OCI-LY1 (cell line): ENCODE data around the gene IDH2.

Source experiments
- H2AFZ ChIP-seq: fragments of 200-600 bp; sonication (generic), shearing (Covaris generic); 2 replicates; pipeline ENCODE4 v1.6.0; 2014; ENCODE audit warnings: antibody characterized with exemption, mild to moderate bottlenecking, low read length
- H3F3A ChIP-seq: fragments of 200-600 bp; sonication (generic), shearing (Covaris generic); 2 replicates; pipeline ENCODE4 v1.6.0; 2014; ENCODE audit warnings: mild to moderate bottlenecking, antibody characterized with exemption, low read length, moderate library complexity; ENCODE audit not compliant: insufficient read depth
- H3K27ac ChIP-seq: fragments of 200-600 bp; sonication (generic); 2 replicates; pipeline ENCODE4 v1.5.1; 2014; ENCODE audit warnings: low read length, mixed run types, mild to moderate bottlenecking, low read depth; ENCODE audit not compliant: poor library complexity, severe bottlenecking
- H3K27me3 ChIP-seq: fragments of 200-600 bp; sonication (generic); 2 replicates; pipeline ENCODE4 v1.6.0; 2014; ENCODE audit warnings: antibody characterized with exemption, mild to moderate bottlenecking, low read length, moderate library complexity; ENCODE audit not compliant: insufficient read depth
- H3K36me3 ChIP-seq: fragments of 200-600 bp; sonication (generic); 2 replicates; pipeline ENCODE4 v1.6.1; 2014; ENCODE audit warnings: mild to moderate bottlenecking, antibody characterized with exemption, low read length, moderate library complexity, mixed read lengths; ENCODE audit not compliant: insufficient read depth
- H3K4me1 ChIP-seq: fragments of 200-600 bp; sonication (generic); 2 replicates; pipeline ENCODE4 v1.5.1; 2014; ENCODE audit warnings: mild to moderate bottlenecking, low read length, moderate library complexity; ENCODE audit not compliant: insufficient read depth, severe bottlenecking
- H3K4me2 ChIP-seq: fragments of 200-600 bp; sonication (generic), shearing (Covaris generic); 2 replicates; pipeline ENCODE4 v1.6.1; 2014; ENCODE audit warnings: low read length
- H3K4me3 ChIP-seq: fragments of 200-600 bp; sonication (generic); 2 replicates; pipeline ENCODE4 v1.5.1; 2014; ENCODE audit warnings: low read length, low read depth, mild to moderate bottlenecking, mixed read lengths; ENCODE audit not compliant: poor library complexity, severe bottlenecking
- H3K79me2 ChIP-seq: fragments of 200-600 bp; shearing (Covaris generic); 2 replicates; pipeline ENCODE4 v1.6.1; 2016; ENCODE audit warnings: mixed run types, low read length, mixed read lengths; ENCODE audit not compliant: insufficient read depth
- H3K9ac ChIP-seq: fragments of 200-600 bp; sonication (generic), shearing (Covaris generic); 2 replicates; pipeline ENCODE4 v1.6.1; 2014; ENCODE audit warnings: mild to moderate bottlenecking, low read length, mixed read lengths
- H3K9me2 ChIP-seq: fragments of 200-600 bp; sonication (generic), shearing (Covaris generic); 2 replicates; pipeline ENCODE4 v1.6.1; 2014; ENCODE audit warnings: low read depth, mild to moderate bottlenecking, low read length, mixed read lengths
- H3K9me3 ChIP-seq: fragments of 200-600 bp; shearing (Covaris generic); 2 replicates; pipeline ENCODE4 v1.6.1; 2014; ENCODE audit warnings: low read length, mixed read lengths
- H4K20me1 ChIP-seq: fragments of 200-600 bp; sonication (generic), shearing (Covaris generic); 2 replicates; pipeline ENCODE4 v1.6.0; 2016; ENCODE audit warnings: mild to moderate bottlenecking, low read length; ENCODE audit not compliant: insufficient read depth
- CTCF ChIP-seq: fragments of 200-600 bp; sonication (generic), shearing (Covaris generic); IDR thresholded peaks from 2 replicates; pipeline ENCODE4 v1.5.1; 2017; ENCODE audit warnings: mild to moderate bottlenecking, antibody characterized with exemption, low read length, moderate library complexity, mixed read lengths
- EZH2 ChIP-seq: fragments of 200-600 bp; sonication (generic), shearing (Covaris generic); IDR thresholded peaks from 2 replicates; pipeline ENCODE4 v1.8.0; 2017; ENCODE audit warnings: borderline replicate concordance, mixed run types, mild to moderate bottlenecking, antibody characterized with exemption, low read length, moderate library complexity, mixed read lengths

Gene IDH2

GRCh38 chr15:90091156-90091931 lies 10.9 kb downstream of the IDH2 start:
- no peaks in the 10 kb centered on the region for H4K20me1 ChIP-seq
- TF ChIP-seq CTCF, result no peak
- TF ChIP-seq EZH2, result no peak
- H3K4me3 ChIP-seq, result no peak overlapping the region
- no peaks in the 10 kb centered on the region for H3K79me2 ChIP-seq
- H3K4me2 ChIP-seq, result no peak overlapping the region
- H3K9me2 ChIP-seq, result no peaks in the 10 kb centered on the region
- no peaks in the 10 kb centered on the region for H3K9me3 ChIP-seq
- H3K27me3 ChIP-seq, result no peaks in the 10 kb centered on the region
- H3K27ac ChIP-seq, result no peak overlapping the region
- H2AFZ ChIP-seq, result no peak overlapping the region
- peaks cover 19% of the 10 kb centered on the region for H3K4me1 ChIP-seq
- H3F3A ChIP-seq, result no peaks in the 10 kb centered on the region
- H3K9ac ChIP-seq, result no peak overlapping the region
- H3K36me3 ChIP-seq, result peaks cover 20% of the 10 kb centered on the region; the same call in 1 of the 2 replicates

GRCh38 chr15:90090226-90090848 lies 11.9 kb downstream of the IDH2 start:
- Histone ChIP-seq H3K4me1 (peaks cover 10% of the 10 kb centered on the region), H3K4me3 (no peak overlapping the region), H4K20me1 (no peaks in the 10 kb centered on the region), H3K9ac (no peak overlapping the region), H3F3A (no peaks in the 10 kb centered on the region), H3K9me2 (no peaks in the 10 kb centered on the region), H3K4me2 (no peak overlapping the region), H3K27me3 (no peaks in the 10 kb centered on the region), H3K79me2 (no peaks in the 10 kb centered on the region), H3K27ac (no peak overlapping the region), H2AFZ (no peak overlapping the region), H3K9me3 (no peaks in the 10 kb centered on the region), H3K36me3 (peaks cover 20% of the 10 kb centered on the region; the same call in 1 of the 2 replicates)
- TF ChIP-seq EZH2 (no peak), CTCF (no peak)

GRCh38 chr15:90087454-90088154 lies 14.7 kb downstream of the IDH2 start:
- H3K9ac ChIP-seq, result no peak overlapping the region
- H3K36me3 ChIP-seq, result peaks cover 32% of the 10 kb centered on the region; the same call in 1 of the 2 replicates
- no peaks in the 10 kb centered on the region for H3K9me3 ChIP-seq
- TF ChIP-seq CTCF, result no peak
- TF ChIP-seq EZH2, result no peak
- H3K27ac ChIP-seq, result no peak overlapping the region
- no peaks in the 10 kb centered on the region for H4K20me1 ChIP-seq
- H3F3A ChIP-seq, result no peaks in the 10 kb centered on the region
- no peak overlapping the region for H2AFZ ChIP-seq
- no peak overlapping the region for H3K4me2 ChIP-seq
- H3K27me3 ChIP-seq, result no peaks in the 10 kb centered on the region
- H3K4me1 ChIP-seq, result peaks cover 17% of the 10 kb centered on the region
- H3K9me2 ChIP-seq, result no peaks in the 10 kb centered on the region
- H3K4me3 ChIP-seq, result no peak overlapping the region
- H3K79me2 ChIP-seq, result no peaks in the 10 kb centered on the region
